ENCODE measurements around the gene TAS1R3. TPM values are rescaled to one million over a fixed set of nuclear protein-coding genes. Genes with fewer than 3 reads are reported as not detected.

Gene TAS1R3
- total and polyA plus RNA-seq, 2 of the 4 experiments (the other 2 are of a cell fraction): under 0.01 to 0.05 TPM

DNA sequence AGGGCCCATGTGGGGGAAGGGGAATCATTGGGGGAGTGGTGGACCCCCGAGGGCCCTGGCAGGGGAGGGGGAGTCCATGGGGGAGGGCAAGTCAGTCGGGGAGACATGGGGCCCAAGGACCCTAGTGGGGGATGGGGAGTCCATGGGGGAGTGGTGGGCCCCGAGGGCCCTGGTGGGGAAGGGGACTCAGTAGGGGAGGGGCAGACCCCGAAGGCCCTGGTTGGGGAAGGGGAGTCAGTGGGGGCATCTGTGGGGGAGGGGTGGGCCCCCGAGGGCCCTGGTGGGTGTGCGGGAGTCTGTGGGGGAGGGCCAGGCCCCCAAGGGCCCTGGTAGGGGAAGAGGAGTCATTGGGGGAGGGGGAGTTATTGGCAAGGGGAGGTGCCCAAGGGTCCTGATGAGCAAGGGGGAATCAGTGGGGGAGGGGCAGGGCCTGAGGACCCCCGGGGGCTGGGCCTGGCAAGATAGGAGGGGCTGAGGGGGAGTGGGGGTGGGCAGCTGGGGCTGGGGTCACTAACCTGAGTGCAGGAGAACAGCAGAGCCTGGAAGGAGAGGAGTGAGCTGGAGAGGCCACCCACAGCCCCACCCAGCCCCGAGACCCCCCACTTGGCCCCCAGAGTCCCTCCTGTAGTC is 25.2 kb downstream of the TAS1R3 start:
- H3K56ac ChIP-seq (ENCODE audit: extremely low read depth, insufficient read depth, low read length): no peak overlapping the region; the same call in 1 of the 2 replicates
- peak overlapping the region; percentile 96; the same call in 1 of the 2 replicates for H3K14ac ChIP-seq (replicated peaks; ENCODE audit: low read depth, low read length)
- 0 out of 2 replicates have a peak overlapping the region, but pooled peaks have one; percentile 32 for H2BK120ac ChIP-seq (ENCODE audit: low read depth, low read length)
- peak overlapping the region; percentile 96 for H2BK5ac ChIP-seq (ENCODE audit: low read depth, low read length, poor library complexity, severe bottlenecking)
- H3K18ac ChIP-seq (ENCODE audit: low read depth, low read length): no peak overlapping the region
- BruUV-seq (replicated peaks): no TSS peak
- peaks cover 6% of the 10 kb centered on the region for H3K9me1 ChIP-seq (ENCODE audit: insufficient read depth, low read length)
- DNase-seq (no peak), ATAC-seq (ENCODE audit: low read depth) (no peak)
- dilution Hi-C loops (cut with HindIII; ENCODE audit: low sequenced_read_pairs, unreplicated experiment) (no loop called here), in situ Hi-C loops (cut with MboI; ENCODE audit: low sequenced_read_pairs) (no loop called here), intact Hi-C loops (cut with micrococcal nuclease) (loop anchor here (5.0 kb wide), 1 partner anchor 49 kb away; the partner anchor contains the start of genes ACAP3 and PUSL1)
- peaks cover 44% of the 10 kb centered on the region for H3K4me1 ChIP-seq (ENCODE audit: control insufficient read depth, insufficient read depth, low read length)
- H2AK5ac ChIP-seq (ENCODE audit: low read depth, low read length): peak overlapping the region; percentile 93
- H3K23ac ChIP-seq (ENCODE audit: low read depth, low read length): no peak overlapping the region
- no peaks in the 10 kb centered on the region for H3K9me3 ChIP-seq (ENCODE audit: control insufficient read depth, insufficient read depth, low read length)
- peaks cover 39% of the 10 kb centered on the region for H3K36me3 ChIP-seq (ENCODE audit: control insufficient read depth, insufficient read depth, low read length)
- peak overlapping the region; percentile 96 for H2AK9ac ChIP-seq (replicated peaks; ENCODE audit: low read depth, low read length, poor library complexity)
- peak overlapping the region; percentile 74 for H3K4me3 ChIP-seq (ENCODE audit: insufficient read depth, low read depth, low read length)
- H2AFZ ChIP-seq (replicated peaks; ENCODE audit: low read length, poor library complexity): no peak overlapping the region
- H3K79me1 ChIP-seq (ENCODE audit: low read depth in 1 of 2, low read length in 2 of 2): peaks cover 12 to 30% of the 10 kb centered on the region in 2 experiments
- H2BK20ac ChIP-seq (ENCODE audit: low read depth, low read length): no peak overlapping the region
- no peaks in the 10 kb centered on the region for H3K27me3 ChIP-seq (ENCODE audit: control insufficient read depth, insufficient read depth, low read length)
- H4K91ac ChIP-seq (ENCODE audit: insufficient read depth, low read depth, low read length): no peak overlapping the region
- H4K8ac ChIP-seq (ENCODE audit: low read depth in 2 of 2, low read length in 2 of 2): no peak overlapping the region
- peak overlapping the region; percentile 93 for H3K4me2 ChIP-seq (ENCODE audit: low read depth, low read length)
- POLR2A ChIA-PET (ENCODE audit: unreplicated experiment): no interaction called here
- peak overlapping the region; percentile 99 for H3K4ac ChIP-seq (ENCODE audit: low read depth, low read length)
- no peak overlapping the region for H4K5ac ChIP-seq (ENCODE audit: low read depth, low read length)
- CTCF ChIA-PET: no interaction called here
- H2BK15ac ChIP-seq (ENCODE audit: low read depth, low read length): no peak overlapping the region
- WGBS, 2 experiments (ENCODE audit: extremely low coverage in 2 of 2, insufficient read length in 1 of 2): 58% methylated on average over 2 of the region's 8 CpGs; no CpG with 5 or more reads in 1 of the 2 experiments
- H4K20me1 ChIP-seq (ENCODE audit: insufficient read depth, low read length): peaks cover 55% of the 10 kb centered on the region
- H3K9ac ChIP-seq (ENCODE audit: low read depth, low read length): peak overlapping the region; percentile 92
- TF ChIP-seq NFE2L2 (IDR thresholded peaks at IDR 0.05; ENCODE audit: low read depth, low read length) (no peak), RCOR1 (IDR thresholded peaks at IDR 0.05; ENCODE audit: insufficient replicate concordance, low read length) (no peak), RFX5 (IDR thresholded peaks at IDR 0.05; ENCODE audit: low read depth, low read length) (no peak), ELK1 (IDR thresholded peaks at IDR 0.05; ENCODE audit: borderline replicate concordance, low read depth, low read length) (no peak), MAZ (IDR thresholded peaks at IDR 0.05; ENCODE audit: borderline replicate concordance, low read depth, low read length) (no peak), CTCF (conservative IDR thresholded peaks at IDR 0.05; ENCODE audit: low read depth, low read length) (no peak), SMC3 (IDR thresholded peaks at IDR 0.05; ENCODE audit: low read depth, low read length) (no peak), RAD21 (IDR thresholded peaks at IDR 0.05; ENCODE audit: low read length) (no peak), CHD1 (IDR thresholded peaks at IDR 0.05; ENCODE audit: low read depth, low read length) (no peak), MAFK (IDR thresholded peaks at IDR 0.05; ENCODE audit: low read depth, low read length) (no peak), MXI1 (IDR thresholded peaks at IDR 0.05; ENCODE audit: borderline replicate concordance, low read depth, low read length) (no peak), FOS (IDR thresholded peaks at IDR 0.05; ENCODE audit: low read depth, low read length) (no peak), BHLHE40 (IDR thresholded peaks at IDR 0.05; ENCODE audit: low read depth, low read length) (no peak), POLR2A (IDR thresholded peaks at IDR 0.05; ENCODE audit: low read depth, low read length) (no peak)
- H3K27ac ChIP-seq (ENCODE audit: insufficient read depth, low read length): peak overlapping the region; percentile 96
